RWPE2 (cell line): Measurements from ENCODE around the gene STK32C.
"Not testable (repeated sequence)": the region's sequence is repeated elsewhere in the genome, so short reads cannot be mapped to it uniquely, and the experiment has no call there.

Source experiments
- ATAC-seq: fragments of 200-7000 bp; cut with Tn5 transposase; 3 replicates; pipeline ENCODE4 v1.9.1; 2021; ENCODE audit warnings: low read depth
- DNase-seq: peaks from one replicate; pipeline ENCODE4 v3.0.0-alpha.2; 2020; ENCODE audit warnings: low spot score
- H3K27ac ChIP-seq: fragments of 450-650 bp; 2 replicates; pipeline ENCODE4 v1.5.1; 2017; ENCODE audit warnings: mild to moderate bottlenecking; ENCODE audit not compliant: poor library complexity, severe bottlenecking
- H3K27me3 ChIP-seq: fragments of 250-450 bp; sonication (Bioruptor Pico); 2 replicates; pipeline ENCODE4 v1.5.1; 2021; ENCODE audit warnings: mild to moderate bottlenecking, moderate library complexity; ENCODE audit not compliant: insufficient read depth, poor library complexity, severe bottlenecking
- H3K36me3 ChIP-seq: fragments of 250-450 bp; sonication (Bioruptor Pico); 2 replicates; pipeline ENCODE4 v1.5.1; 2020; ENCODE audit warnings: low read depth, mild to moderate bottlenecking, moderate library complexity
- H3K4me1 ChIP-seq: fragments of 250-450 bp; sonication (Bioruptor Pico); 2 replicates; pipeline ENCODE4 v1.5.1; 2021; ENCODE audit warnings: mild to moderate bottlenecking, moderate library complexity; ENCODE audit not compliant: insufficient read depth, poor library complexity, severe bottlenecking
- H3K4me3 ChIP-seq: fragments of 250-450 bp; sonication (Bioruptor Pico); 2 replicates; pipeline ENCODE4 v1.5.1; 2021; ENCODE audit warnings: mild to moderate bottlenecking, moderate library complexity; ENCODE audit not compliant: severe bottlenecking
- H3K9me3 ChIP-seq: fragments of 250-450 bp; sonication (Bioruptor Pico); 2 replicates; pipeline ENCODE4 v1.5.1; 2021; ENCODE audit warnings: mild to moderate bottlenecking, moderate library complexity; ENCODE audit not compliant: severe bottlenecking
- CTCF ChIP-seq: fragments of 450-650 bp; IDR thresholded peaks from one replicate; pipeline ENCODE4 v1.5.1; 2017; ENCODE audit warnings: mild to moderate bottlenecking, moderate library complexity; ENCODE audit not compliant: poor library complexity, severe bottlenecking

STK32C gene

GRCh38 chr10:132316133-132316532 lies 8.4 kb upstream of the STK32C start:
- Histone ChIP-seq H3K4me3 (no peak overlapping the region), H3K9me3 (no peaks in the 10 kb centered on the region), H3K4me1 (peaks cover 16% of the 10 kb centered on the region), H3K27ac (no peak overlapping the region), H3K36me3 (no peaks in the 10 kb centered on the region), H3K27me3 (no peaks in the 10 kb centered on the region)
- no peak for TF ChIP-seq CTCF
- no peak for ATAC-seq
- no peak for DNase-seq

- not testable (repeated sequence) for H3K27ac ChIP-seq, H3K27me3 ChIP-seq, H3K4me3 ChIP-seq, ATAC-seq, DNase-seq, H3K36me3 ChIP-seq, H3K4me1 ChIP-seq, H3K9me3 ChIP-seq
Measured at GRCh38 chr10:132314881-132315280, 7.1 kb upstream of the STK32C start.

- Histone ChIP-seq H3K36me3 (no peaks in the 10 kb centered on the region), H3K27me3 (no peaks in the 10 kb centered on the region), H3K4me1 (peaks cover under 1% of the 10 kb centered on the region), H3K27ac (no peak overlapping the region), H3K4me3 (no peak overlapping the region), H3K9me3 (no peaks in the 10 kb centered on the region)
- no peak for TF ChIP-seq CTCF
- no peak for DNase-seq
- ATAC-seq: no peak
Measured at GRCh38 chr10:132314336-132314735, 6.6 kb upstream of the STK32C start.

GRCh38 chr10:132313865-132314264 lies 6.1 kb upstream of the STK32C start:
- H3K27ac ChIP-seq: no peak overlapping the region
- ATAC-seq (no peak), DNase-seq (no peak)
- H3K36me3 ChIP-seq: no peaks in the 10 kb centered on the region
- TF ChIP-seq CTCF: no peak
- H3K4me1 ChIP-seq: no peaks in the 10 kb centered on the region
- no peaks in the 10 kb centered on the region for H3K9me3 ChIP-seq
- no peaks in the 10 kb centered on the region for H3K27me3 ChIP-seq
- H3K4me3 ChIP-seq: no peak overlapping the region

GRCh38 chr10:132313305-132313704 lies 5.6 kb upstream of the STK32C start:
- no peak overlapping the region for H3K4me3 ChIP-seq
- ATAC-seq (no peak), DNase-seq (no peak)
- H3K27ac ChIP-seq: no peak overlapping the region
- TF ChIP-seq CTCF: no peak
- no peaks in the 10 kb centered on the region for H3K9me3 ChIP-seq
- H3K27me3 ChIP-seq: no peaks in the 10 kb centered on the region
- no peaks in the 10 kb centered on the region for H3K36me3 ChIP-seq
- H3K4me1 ChIP-seq: no peaks in the 10 kb centered on the region
